HL-60 (cell line): Measurements from ENCODE around the gene DDX20.
A peak's percentile ranks its signal among the peaks of the same experiment; 100 is the strongest.

ENCODE experiments used
- DNase-seq, 2 experiments: peaks; one replicate each; pipeline ENCODE4 v3.0.0-alpha.2; 2010 to 2020; ENCODE audit warnings: low read depth in 1 of 2, low spot score in 1 of 2
- H3K27ac ChIP-seq: fragments of 250-450 bp; sonication (Bioruptor Pico); replicated peaks from 2 replicates; pipeline ENCODE4 v1.5.1; 2020; ENCODE audit warnings: mild to moderate bottlenecking, moderate library complexity
- H3K27me3 ChIP-seq: fragments of 250-450 bp; sonication (Bioruptor Pico); 2 replicates; pipeline ENCODE4 v1.5.1; 2021; ENCODE audit warnings: mild to moderate bottlenecking, moderate library complexity; ENCODE audit not compliant: insufficient read depth, poor library complexity, severe bottlenecking
- H3K4me3 ChIP-seq: replicated peaks from 2 replicates; pipeline ENCODE4 v1.5.1; 2011; ENCODE audit warnings: mild to moderate bottlenecking, control low read depth, low read length; ENCODE audit not compliant: insufficient read depth
- GABPA ChIP-seq: IDR thresholded peaks from 2 replicates; pipeline ENCODE4 v1.6.1; 2012; ENCODE audit warnings: low read depth
- POLR2AphosphoS5 ChIP-seq: IDR thresholded peaks from 2 replicates; pipeline ENCODE4 v1.6.1; 2012; ENCODE audit warnings: low read depth
- SPI1 ChIP-seq: IDR thresholded peaks from 2 replicates; pipeline ENCODE4 v1.6.1; 2012; ENCODE audit warnings: low read depth, mild to moderate bottlenecking, borderline replicate concordance
- TF ChIP-seq, protein P1 (sequence below): IDR thresholded peaks from 2 replicates; pipeline ENCODE4 v1.6.1; 2012; ENCODE audit warnings: low read depth; ENCODE audit not compliant: insufficient replicate concordance
- TF ChIP-seq, protein P2 (sequence below): IDR thresholded peaks from one replicate; pipeline ENCODE4 v1.5.1; 2011; ENCODE audit warnings: low read length, control low read depth, inconsistent platforms; ENCODE audit not compliant: insufficient read depth

DDX20 gene

DNA sequence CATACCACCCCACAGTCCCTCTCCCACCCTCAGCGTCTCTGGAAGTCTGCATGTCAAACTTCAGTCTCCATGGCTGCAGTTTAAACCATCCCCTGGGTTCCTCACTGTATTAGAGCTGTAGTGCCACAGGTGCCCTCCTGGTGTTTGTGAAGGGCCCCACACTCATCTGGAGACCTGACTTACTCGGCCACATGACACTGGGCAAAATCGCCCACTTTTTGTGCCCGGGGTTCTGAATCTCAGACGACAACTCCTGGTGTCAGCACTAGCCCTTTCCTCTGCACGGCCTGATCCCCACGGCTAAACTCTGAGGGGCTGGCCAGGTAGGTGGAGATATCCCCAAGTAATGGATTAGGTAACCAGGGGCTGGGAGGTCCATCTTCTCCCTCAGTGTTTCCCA, 23.0 kb upstream of the DDX20 start:
- H3K4me3 ChIP-seq, result no peak overlapping the region
- TF ChIP-seq GABPA (no peak), SPI1 (no peak), POLR2AphosphoS5 (no peak)
- TF ChIP-seq, protein P1, sequence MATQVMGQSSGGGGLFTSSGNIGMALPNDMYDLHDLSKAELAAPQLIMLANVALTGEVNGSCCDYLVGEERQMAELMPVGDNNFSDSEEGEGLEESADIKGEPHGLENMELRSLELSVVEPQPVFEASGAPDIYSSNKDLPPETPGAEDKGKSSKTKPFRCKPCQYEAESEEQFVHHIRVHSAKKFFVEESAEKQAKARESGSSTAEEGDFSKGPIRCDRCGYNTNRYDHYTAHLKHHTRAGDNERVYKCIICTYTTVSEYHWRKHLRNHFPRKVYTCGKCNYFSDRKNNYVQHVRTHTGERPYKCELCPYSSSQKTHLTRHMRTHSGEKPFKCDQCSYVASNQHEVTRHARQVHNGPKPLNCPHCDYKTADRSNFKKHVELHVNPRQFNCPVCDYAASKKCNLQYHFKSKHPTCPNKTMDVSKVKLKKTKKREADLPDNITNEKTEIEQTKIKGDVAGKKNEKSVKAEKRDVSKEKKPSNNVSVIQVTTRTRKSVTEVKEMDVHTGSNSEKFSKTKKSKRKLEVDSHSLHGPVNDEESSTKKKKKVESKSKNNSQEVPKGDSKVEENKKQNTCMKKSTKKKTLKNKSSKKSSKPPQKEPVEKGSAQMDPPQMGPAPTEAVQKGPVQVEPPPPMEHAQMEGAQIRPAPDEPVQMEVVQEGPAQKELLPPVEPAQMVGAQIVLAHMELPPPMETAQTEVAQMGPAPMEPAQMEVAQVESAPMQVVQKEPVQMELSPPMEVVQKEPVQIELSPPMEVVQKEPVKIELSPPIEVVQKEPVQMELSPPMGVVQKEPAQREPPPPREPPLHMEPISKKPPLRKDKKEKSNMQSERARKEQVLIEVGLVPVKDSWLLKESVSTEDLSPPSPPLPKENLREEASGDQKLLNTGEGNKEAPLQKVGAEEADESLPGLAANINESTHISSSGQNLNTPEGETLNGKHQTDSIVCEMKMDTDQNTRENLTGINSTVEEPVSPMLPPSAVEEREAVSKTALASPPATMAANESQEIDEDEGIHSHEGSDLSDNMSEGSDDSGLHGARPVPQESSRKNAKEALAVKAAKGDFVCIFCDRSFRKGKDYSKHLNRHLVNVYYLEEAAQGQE, result no peak
- TF ChIP-seq, protein P2, sequence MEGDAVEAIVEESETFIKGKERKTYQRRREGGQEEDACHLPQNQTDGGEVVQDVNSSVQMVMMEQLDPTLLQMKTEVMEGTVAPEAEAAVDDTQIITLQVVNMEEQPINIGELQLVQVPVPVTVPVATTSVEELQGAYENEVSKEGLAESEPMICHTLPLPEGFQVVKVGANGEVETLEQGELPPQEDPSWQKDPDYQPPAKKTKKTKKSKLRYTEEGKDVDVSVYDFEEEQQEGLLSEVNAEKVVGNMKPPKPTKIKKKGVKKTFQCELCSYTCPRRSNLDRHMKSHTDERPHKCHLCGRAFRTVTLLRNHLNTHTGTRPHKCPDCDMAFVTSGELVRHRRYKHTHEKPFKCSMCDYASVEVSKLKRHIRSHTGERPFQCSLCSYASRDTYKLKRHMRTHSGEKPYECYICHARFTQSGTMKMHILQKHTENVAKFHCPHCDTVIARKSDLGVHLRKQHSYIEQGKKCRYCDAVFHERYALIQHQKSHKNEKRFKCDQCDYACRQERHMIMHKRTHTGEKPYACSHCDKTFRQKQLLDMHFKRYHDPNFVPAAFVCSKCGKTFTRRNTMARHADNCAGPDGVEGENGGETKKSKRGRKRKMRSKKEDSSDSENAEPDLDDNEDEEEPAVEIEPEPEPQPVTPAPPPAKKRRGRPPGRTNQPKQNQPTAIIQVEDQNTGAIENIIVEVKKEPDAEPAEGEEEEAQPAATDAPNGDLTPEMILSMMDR, result no peak
- H3K27ac ChIP-seq, result peak overlapping the region; percentile 93
- DNase-seq, result no peak
- no peaks in the 10 kb centered on the region for H3K27me3 ChIP-seq

DNA sequence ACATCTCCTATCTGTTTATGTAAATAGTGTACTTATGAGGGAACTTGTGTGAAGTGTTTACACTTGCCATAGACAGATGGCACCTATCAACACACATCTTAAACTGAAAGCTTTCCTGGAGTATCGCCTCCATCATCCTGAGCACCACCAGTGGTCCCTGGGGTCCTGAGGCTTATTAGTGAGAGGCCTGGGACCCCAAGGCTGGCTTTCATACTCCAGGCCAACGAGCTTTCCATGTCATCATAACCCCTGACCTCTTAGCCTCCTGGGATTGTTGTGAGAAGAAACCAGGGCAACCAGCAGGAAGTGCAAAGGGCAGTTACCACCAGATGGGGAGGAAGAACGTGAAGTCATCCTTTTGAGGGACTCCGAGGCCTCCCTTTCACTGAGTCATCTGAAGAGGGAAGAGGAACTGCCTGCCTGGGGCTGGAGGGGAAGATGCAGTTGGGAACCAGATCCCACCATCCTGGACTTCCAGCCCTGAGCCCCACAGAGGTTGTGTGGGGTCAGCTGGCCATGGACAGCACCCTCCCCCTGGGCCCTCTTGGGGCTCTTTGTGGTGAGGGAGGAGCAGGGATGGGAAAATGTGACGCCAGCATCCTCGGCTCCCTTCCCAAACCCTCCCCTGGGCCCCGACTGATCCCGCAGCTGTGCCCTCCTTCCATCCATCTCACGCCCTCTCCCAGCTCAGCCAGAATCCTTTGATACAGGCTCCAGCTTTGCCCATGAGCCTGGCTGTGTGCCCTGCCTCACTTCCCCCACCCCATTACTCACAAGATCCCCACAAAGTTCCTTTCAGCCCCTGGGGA, 22.3 kb upstream of the DDX20 start:
- DNase-seq, result peak; percentile 92 to 98
- Histone ChIP-seq H3K27ac (peak overlapping the region; percentile 93), H3K27me3 (no peaks in the 10 kb centered on the region), H3K4me3 (peak overlapping the region; percentile 26)
- TF ChIP-seq POLR2AphosphoS5 (peak; percentile 60; the same call in 1 of the 2 replicates), SPI1 (peak; percentile 96), GABPA (no peak)
- TF ChIP-seq, protein P1, result no peak
- TF ChIP-seq, protein P2, result no peak

DNA sequence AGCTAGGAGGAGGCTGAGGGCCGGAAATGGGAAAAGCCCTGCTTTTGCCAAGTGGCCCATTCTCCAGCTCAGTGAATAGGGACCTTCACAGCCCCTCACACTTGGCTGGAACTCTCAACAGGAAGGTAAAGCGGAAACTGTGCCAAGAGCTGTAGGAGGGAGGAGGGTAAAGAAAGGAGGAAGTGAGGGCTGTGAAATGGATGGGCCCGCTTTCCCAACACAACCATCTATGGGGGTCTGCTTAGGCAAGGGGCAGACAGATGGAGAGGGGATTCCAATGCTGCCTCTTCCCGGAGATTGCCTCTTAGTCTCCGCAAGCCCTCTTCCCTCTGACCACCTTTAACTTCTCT, 21.7 kb upstream of the DDX20 start:
- TF ChIP-seq, protein P2, result no peak
- no peak for TF ChIP-seq GABPA
- 0 out of 2 replicates have a peak, but pooled peaks have one; percentile 22 for TF ChIP-seq POLR2AphosphoS5
- TF ChIP-seq, protein P1, result no peak
- TF ChIP-seq SPI1, result peak; percentile 93
- DNase-seq, result peak in 1 of 2 experiments; percentile 81
- Histone ChIP-seq H3K4me3 (no peak overlapping the region), H3K27ac (peak overlapping the region; percentile 93), H3K27me3 (no peaks in the 10 kb centered on the region)
